ENCODE measurements around the gene IMMP2L. TPM values are rescaled to one million over a fixed set of nuclear protein-coding genes. Genes with fewer than 3 reads are reported as not detected.

IMMP2L gene
- total RNA-seq, 1 donor from 2014 or later: 17.8 TPM

DNA sequence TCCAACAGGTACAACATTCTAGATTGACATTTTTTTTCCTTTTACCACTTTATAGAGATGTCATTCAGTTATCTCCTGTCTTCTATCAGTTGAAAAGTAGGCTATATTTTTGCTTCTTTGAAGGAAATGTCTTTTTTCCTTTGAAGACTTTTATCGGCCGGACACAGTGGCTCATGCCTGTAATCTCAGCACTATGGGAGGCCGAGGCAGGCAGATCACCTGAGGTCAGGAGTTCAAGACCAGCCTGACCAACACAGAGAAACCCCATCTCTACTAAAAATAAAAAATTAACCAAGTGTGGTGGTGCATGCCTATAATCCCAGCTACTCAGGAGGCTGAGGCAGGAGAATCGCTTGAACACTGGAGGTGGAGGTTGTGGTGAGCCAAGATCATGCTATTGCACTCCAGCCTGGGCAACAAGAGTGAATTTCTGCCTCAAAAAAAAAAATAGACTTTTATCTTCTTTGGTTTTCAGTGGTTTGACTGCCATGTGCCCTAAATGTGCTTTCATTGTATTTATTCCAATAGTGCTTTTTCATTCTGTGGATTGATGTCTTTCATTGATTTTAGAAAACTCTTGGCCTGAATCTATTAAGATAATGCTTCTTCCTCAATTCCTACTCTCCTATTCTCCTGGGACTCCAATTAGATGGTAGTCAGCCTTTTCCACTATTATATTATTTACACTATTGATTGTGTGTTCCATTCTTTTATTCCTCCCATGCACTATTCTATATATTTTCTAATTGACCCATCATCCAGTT, 84.6 kb downstream of the IMMP2L start:
- H3K36me3 ChIP-seq: no peaks in the 10 kb centered on the region
- no peaks in the 10 kb centered on the region for H3K27me3 ChIP-seq (ENCODE audit: low read depth)
- intact Hi-C loops (cut with micrococcal nuclease): no loop called here
- H3K4me3 ChIP-seq: no peak overlapping the region
- no peak for DNase-seq
- TF ChIP-seq, protein P1, sequence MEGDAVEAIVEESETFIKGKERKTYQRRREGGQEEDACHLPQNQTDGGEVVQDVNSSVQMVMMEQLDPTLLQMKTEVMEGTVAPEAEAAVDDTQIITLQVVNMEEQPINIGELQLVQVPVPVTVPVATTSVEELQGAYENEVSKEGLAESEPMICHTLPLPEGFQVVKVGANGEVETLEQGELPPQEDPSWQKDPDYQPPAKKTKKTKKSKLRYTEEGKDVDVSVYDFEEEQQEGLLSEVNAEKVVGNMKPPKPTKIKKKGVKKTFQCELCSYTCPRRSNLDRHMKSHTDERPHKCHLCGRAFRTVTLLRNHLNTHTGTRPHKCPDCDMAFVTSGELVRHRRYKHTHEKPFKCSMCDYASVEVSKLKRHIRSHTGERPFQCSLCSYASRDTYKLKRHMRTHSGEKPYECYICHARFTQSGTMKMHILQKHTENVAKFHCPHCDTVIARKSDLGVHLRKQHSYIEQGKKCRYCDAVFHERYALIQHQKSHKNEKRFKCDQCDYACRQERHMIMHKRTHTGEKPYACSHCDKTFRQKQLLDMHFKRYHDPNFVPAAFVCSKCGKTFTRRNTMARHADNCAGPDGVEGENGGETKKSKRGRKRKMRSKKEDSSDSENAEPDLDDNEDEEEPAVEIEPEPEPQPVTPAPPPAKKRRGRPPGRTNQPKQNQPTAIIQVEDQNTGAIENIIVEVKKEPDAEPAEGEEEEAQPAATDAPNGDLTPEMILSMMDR (IDR thresholded peaks at IDR 0.05; ENCODE audit: borderline replicate concordance): no peak
- no peak overlapping the region for H3K27ac ChIP-seq (replicated peaks)
- H3K4me1 ChIP-seq: no peaks in the 10 kb centered on the region
- peaks cover 1% of the 10 kb centered on the region for H3K9me3 ChIP-seq (replicated peaks)

DNA sequence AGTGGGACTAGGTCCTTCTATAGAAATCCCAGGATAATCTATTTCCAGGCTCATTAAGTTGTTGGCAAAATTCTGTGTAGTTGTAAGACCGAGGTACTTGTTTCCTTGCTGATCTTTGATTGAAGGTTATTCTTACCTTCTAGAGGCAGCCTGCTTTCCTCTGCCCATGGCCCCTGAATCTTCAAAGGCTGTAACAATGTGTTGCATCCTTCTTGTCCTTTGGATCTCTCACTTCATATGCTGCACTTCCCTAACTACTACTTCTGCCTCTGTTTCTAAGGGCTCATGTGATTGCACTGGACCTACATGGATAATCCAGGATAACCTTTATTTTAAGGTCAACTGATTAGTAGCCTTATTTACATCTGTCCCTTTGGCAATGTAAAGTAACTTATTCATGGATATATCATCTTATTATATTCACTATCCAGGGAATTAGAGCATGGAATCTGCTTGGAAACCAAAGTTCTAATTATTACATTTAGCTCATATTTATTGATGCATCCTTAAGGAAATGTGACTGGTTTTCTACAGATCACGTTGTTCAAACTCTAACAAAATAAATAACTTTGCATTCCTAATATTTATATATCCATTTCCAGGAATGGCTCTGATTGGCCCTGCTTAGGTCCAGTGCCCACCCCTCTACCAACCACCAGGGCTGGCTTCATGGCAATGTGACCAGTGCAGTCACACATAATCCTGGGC, 85.6 kb downstream of the IMMP2L start:
- Histone ChIP-seq H3K27ac (replicated peaks) (no peak overlapping the region), H3K36me3 (no peaks in the 10 kb centered on the region), H3K27me3 (ENCODE audit: low read depth) (no peaks in the 10 kb centered on the region), H3K4me1 (no peaks in the 10 kb centered on the region), H3K4me3 (no peak overlapping the region), H3K9me3 (replicated peaks) (peaks cover 9% of the 10 kb centered on the region)
- no peak for DNase-seq
- TF ChIP-seq, protein P1 (IDR thresholded peaks at IDR 0.05; ENCODE audit: borderline replicate concordance): no peak
- intact Hi-C loops (cut with micrococcal nuclease): no loop called here

DNA sequence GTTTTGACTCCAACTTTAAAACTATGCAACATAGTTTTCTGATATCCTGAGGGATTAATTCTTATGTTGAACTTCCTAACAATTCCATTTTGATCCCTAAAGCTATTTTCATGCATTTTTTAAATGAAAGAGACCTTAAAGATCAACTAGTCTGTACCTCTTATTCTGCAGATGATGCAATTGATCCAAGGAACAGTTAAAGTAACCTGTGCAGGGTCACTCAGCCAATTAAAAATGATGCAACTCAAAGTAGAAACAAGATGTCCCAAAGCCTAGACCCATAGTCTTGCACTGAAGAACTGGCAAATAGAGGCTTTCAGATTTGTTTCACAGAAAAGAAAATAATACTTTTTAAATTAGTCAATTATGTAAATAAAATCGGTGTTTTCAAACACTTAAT, 86.3 kb downstream of the IMMP2L start:
- Histone ChIP-seq H3K9me3 (replicated peaks) (peaks cover 16% of the 10 kb centered on the region), H3K4me3 (no peak overlapping the region), H3K27me3 (ENCODE audit: low read depth) (no peaks in the 10 kb centered on the region), H3K36me3 (no peaks in the 10 kb centered on the region), H3K27ac (replicated peaks) (no peak overlapping the region), H3K4me1 (no peaks in the 10 kb centered on the region)
- no peak for DNase-seq
- intact Hi-C loops (cut with micrococcal nuclease): no loop called here
- TF ChIP-seq, protein P1 (IDR thresholded peaks at IDR 0.05; ENCODE audit: borderline replicate concordance): no peak

DNA sequence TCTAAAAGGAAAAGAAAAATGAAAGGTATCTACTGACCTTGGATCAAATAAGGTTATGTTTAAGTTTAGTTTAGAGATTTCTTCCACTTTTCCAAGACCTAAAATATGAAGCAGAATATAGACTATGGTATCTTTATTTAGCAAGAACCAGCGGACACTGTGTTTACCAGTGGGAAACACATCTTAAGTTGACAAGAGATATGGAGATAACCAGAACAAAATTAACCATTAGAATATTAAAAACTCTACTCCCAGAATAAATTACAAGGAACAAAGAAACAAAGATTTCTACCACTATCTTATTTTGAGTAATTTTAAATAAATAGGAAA, 86.9 kb downstream of the IMMP2L start:
- intact Hi-C loops (cut with micrococcal nuclease): no loop called here
- no peak for DNase-seq
- no peak overlapping the region for H3K27ac ChIP-seq (replicated peaks)
- no peak overlapping the region for H3K4me3 ChIP-seq
- H3K9me3 ChIP-seq (replicated peaks): peaks cover 20% of the 10 kb centered on the region
- no peaks in the 10 kb centered on the region for H3K27me3 ChIP-seq (ENCODE audit: low read depth)
- TF ChIP-seq, protein P1 (IDR thresholded peaks at IDR 0.05; ENCODE audit: borderline replicate concordance): no peak
- H3K4me1 ChIP-seq: no peaks in the 10 kb centered on the region
- H3K36me3 ChIP-seq: no peaks in the 10 kb centered on the region

DNA sequence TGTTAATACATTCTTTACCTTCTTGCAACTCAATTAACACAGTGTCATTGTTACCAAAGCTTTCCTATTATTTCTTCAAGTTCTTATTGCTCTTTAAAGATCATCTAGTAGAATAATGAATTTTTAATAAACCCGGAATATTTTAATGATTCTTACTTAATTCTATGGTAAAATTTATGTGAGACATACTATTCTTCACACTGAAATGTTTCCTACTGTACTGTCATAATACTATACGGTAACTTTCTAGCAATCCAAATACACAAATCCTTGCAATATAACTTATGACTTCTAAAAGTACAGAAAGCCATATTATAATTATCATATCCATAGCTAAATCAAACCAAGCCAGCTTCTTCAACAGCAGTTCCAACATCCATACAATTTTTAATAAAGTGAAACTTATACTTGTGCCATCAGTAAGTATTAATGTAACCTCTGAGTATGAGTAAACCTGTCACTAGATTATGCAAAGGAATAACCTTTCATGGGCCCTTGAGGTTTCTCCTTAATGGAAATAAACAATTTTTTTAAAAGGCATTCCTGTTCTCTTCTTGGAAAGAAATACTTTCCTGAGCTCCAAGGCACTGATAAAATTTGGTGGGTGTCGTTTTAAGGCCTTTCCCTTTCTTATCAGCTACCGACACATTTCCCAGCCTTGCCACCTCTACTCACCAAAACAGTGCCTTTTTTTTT, 87.4 kb downstream of the IMMP2L start:
- Histone ChIP-seq H3K27ac (replicated peaks) (no peak overlapping the region), H3K4me1 (no peaks in the 10 kb centered on the region), H3K36me3 (no peaks in the 10 kb centered on the region), H3K27me3 (ENCODE audit: low read depth) (no peaks in the 10 kb centered on the region), H3K4me3 (no peak overlapping the region), H3K9me3 (replicated peaks) (peaks cover 20% of the 10 kb centered on the region)
- TF ChIP-seq, protein P1 (IDR thresholded peaks at IDR 0.05; ENCODE audit: borderline replicate concordance): no peak
- no peak for DNase-seq
- intact Hi-C loops (cut with micrococcal nuclease): no loop called here

Data from left ventricle myocardium inferior (tissue), 1 donor.